ENCODE measurements around the gene DBNDD1. TPM values are rescaled to one million over a fixed set of nuclear protein-coding genes. Genes with fewer than 3 reads are reported as not detected.

Gene DBNDD1
- total RNA-seq, 2 donors from 2014 or later, result 3.8 to 4.9 TPM

- intact Hi-C loops (cut with DNase I, micrococcal nuclease), result no loop called here
- DNase-seq (no peak), ATAC-seq (no peak)
These were observed 21.1 kb upstream of the DBNDD1 start for GRCh38 chr16:90040152-90041023.

- DNase-seq (no peak), ATAC-seq (no peak)
- intact Hi-C loops (cut with DNase I, micrococcal nuclease), result no loop called here
These were observed 18.0 kb upstream of the DBNDD1 start for GRCh38 chr16:90037276-90037675.

GRCh38 chr16:90035902-90036301 lies 16.6 kb upstream of the DBNDD1 start:
- intact Hi-C loops (cut with DNase I, micrococcal nuclease), result no loop called here
- no peak for DNase-seq
- no peak for ATAC-seq

GRCh38 chr16:90034504-90034903 lies 15.2 kb upstream of the DBNDD1 start:
- ATAC-seq, result no peak
- intact Hi-C loops (cut with DNase I, micrococcal nuclease), result no loop called here
- no peak for DNase-seq

GRCh38 chr16:90033387-90033786 lies 14.1 kb upstream of the DBNDD1 start:
- intact Hi-C loops (cut with DNase I, micrococcal nuclease), result no loop called here
- ATAC-seq (no peak), DNase-seq (no peak)

GRCh38 chr16:90032674-90033331 lies 13.5 kb upstream of the DBNDD1 start:
- intact Hi-C loops (cut with DNase I, micrococcal nuclease), result no loop called here
- no peak for ATAC-seq
- no peak for DNase-seq

- no peak for ATAC-seq
- intact Hi-C loops (cut with DNase I, micrococcal nuclease), result no loop called here
- no peak for DNase-seq
These were observed 12.8 kb upstream of the DBNDD1 start for GRCh38 chr16:90031931-90032673.

- intact Hi-C loops (cut with DNase I, micrococcal nuclease), result no loop called here
- DNase-seq, result no peak
- ATAC-seq, result no peak
These were observed 12.1 kb upstream of the DBNDD1 start for GRCh38 chr16:90031186-90031930.

GRCh38 chr16:90028985-90029384 lies 9.7 kb upstream of the DBNDD1 start:
- ATAC-seq (no peak), DNase-seq (no peak)
- intact Hi-C loops (cut with DNase I, micrococcal nuclease), result no loop called here

GRCh38 chr16:90027611-90028010 lies 8.4 kb upstream of the DBNDD1 start:
- no peak for DNase-seq
- ATAC-seq, result no peak
- intact Hi-C loops (cut with DNase I, micrococcal nuclease), result no loop called here

GRCh38 chr16:90026135-90026534 lies 6.9 kb upstream of the DBNDD1 start:
- ATAC-seq, result no peak
- DNase-seq, result no peak
- intact Hi-C loops (cut with DNase I, micrococcal nuclease), result no loop called here

- intact Hi-C loops (cut with DNase I, micrococcal nuclease), result no loop called here
- DNase-seq (no peak), ATAC-seq (peak; percentile 32)
These were observed 3.8 kb upstream of the DBNDD1 start for GRCh38 chr16:90023078-90023447.

GRCh38 chr16:90022209-90023077 lies 3.2 kb upstream of the DBNDD1 start:
- DNase-seq (peak; percentile 90 to 94), ATAC-seq (peak; percentile 94)
- intact Hi-C loops (cut with DNase I, micrococcal nuclease), result no loop called here

- ATAC-seq (no peak), DNase-seq (no peak)
- intact Hi-C loops (cut with DNase I, micrococcal nuclease), result no loop called here
These were observed 1.7 kb upstream of the DBNDD1 start for GRCh38 chr16:90020838-90021382.

GRCh38 chr16:90020260-90020837 lies 1.1 kb upstream of the DBNDD1 start:
- DNase-seq (no peak), ATAC-seq (no peak)
- intact Hi-C loops (cut with DNase I, micrococcal nuclease), result no loop called here

- ATAC-seq (peak; percentile 41), DNase-seq (peak in 1 of 2 donors; percentile 63)
- intact Hi-C loops (cut with DNase I, micrococcal nuclease), result no loop called here
These were observed 445 bp upstream of the DBNDD1 start for GRCh38 chr16:90019543-90020259.

- ATAC-seq, result no peak
- intact Hi-C loops (cut with DNase I, micrococcal nuclease), result no loop called here
- DNase-seq, result no peak
These were observed 982 bp downstream of the DBNDD1 start for GRCh38 chr16:90018297-90018651.

All from left colon (tissue), 2 donors.